DND-41 (cell line): ENCODE measurements around the gene MARK4.
"Not testable (repeated sequence)": the region's sequence is repeated elsewhere in the genome, so short reads cannot be mapped to it uniquely, and the experiment has no call there.

Source experiments
- EZH2 ChIP-seq: IDR thresholded peaks from 3 replicates; pipeline ENCODE4 v1.6.1; 2012; ENCODE audit warnings: borderline replicate concordance, low read depth, mild to moderate bottlenecking, moderate library complexity, low read length, inconsistent platforms; ENCODE audit not compliant: severe bottlenecking
- TF ChIP-seq, protein P1 (sequence below): IDR thresholded peaks from 2 replicates; pipeline ENCODE4 v1.5.1; 2012; ENCODE audit warnings: borderline replicate concordance, low read length, moderate library complexity, mild to moderate bottlenecking; ENCODE audit not compliant: poor library complexity, severe bottlenecking; ENCODE audit errors: extremely low read depth

DNA sequence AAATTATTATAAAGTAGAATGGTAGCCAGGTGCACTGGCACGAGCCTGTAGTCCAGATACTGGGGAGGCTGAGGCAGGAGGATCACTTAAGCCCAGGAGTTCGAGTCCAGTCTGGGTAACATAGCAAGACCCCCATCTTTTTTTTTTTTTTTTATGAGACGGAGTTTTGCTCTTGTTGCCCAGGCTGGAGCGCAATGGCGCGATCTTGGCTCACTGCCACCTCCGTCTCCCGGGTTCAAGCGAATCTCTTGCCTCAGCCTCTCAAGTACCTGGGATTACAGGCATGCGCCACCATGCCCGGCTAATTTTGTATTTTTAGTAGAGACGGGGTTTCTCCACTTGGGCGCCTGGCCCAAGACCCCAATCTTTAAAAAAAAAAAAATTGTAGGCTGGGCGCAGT lies 61.2 kb downstream of the MARK4 start:
- TF ChIP-seq, protein P1, sequence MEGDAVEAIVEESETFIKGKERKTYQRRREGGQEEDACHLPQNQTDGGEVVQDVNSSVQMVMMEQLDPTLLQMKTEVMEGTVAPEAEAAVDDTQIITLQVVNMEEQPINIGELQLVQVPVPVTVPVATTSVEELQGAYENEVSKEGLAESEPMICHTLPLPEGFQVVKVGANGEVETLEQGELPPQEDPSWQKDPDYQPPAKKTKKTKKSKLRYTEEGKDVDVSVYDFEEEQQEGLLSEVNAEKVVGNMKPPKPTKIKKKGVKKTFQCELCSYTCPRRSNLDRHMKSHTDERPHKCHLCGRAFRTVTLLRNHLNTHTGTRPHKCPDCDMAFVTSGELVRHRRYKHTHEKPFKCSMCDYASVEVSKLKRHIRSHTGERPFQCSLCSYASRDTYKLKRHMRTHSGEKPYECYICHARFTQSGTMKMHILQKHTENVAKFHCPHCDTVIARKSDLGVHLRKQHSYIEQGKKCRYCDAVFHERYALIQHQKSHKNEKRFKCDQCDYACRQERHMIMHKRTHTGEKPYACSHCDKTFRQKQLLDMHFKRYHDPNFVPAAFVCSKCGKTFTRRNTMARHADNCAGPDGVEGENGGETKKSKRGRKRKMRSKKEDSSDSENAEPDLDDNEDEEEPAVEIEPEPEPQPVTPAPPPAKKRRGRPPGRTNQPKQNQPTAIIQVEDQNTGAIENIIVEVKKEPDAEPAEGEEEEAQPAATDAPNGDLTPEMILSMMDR, result not testable (repeated sequence)
- not testable (repeated sequence) for TF ChIP-seq EZH2
